H1 (cell line): ENCODE data around the gene CD300LG.

Experiments
- BACH1 ChIP-seq: IDR thresholded peaks from 2 replicates; pipeline ENCODE4 v1.6.1; 2012; ENCODE audit warnings: low read length, improper control_type of control experiment
- CTBP2 ChIP-seq: IDR thresholded peaks from 2 replicates; pipeline ENCODE4 v1.7.0; 2011; ENCODE audit warnings: borderline replicate concordance, mild to moderate bottlenecking, moderate library complexity, mixed read lengths, low read length; ENCODE audit not compliant: insufficient read depth, insufficient read length
- EP300 ChIP-seq, 2 experiments: IDR thresholded peaks; 1 replicate in 1 of 2; 2 replicates in 1 of 2; pipeline ENCODE4 v1.6.1; 2011 to 2012; ENCODE audit warnings: low read depth in 2 of 2, low read length in 2 of 2, mild to moderate bottlenecking in 2 of 2, borderline replicate concordance in 1 of 2, inconsistent platforms in 1 of 2, moderate library complexity in 1 of 2
- GABPA ChIP-seq: IDR thresholded peaks from 2 replicates; pipeline ENCODE4 v1.6.1; 2011; ENCODE audit warnings: mild to moderate bottlenecking, low read length, moderate library complexity, borderline replicate concordance; ENCODE audit not compliant: insufficient read depth
- POLR2A ChIP-seq, 2 experiments: IDR thresholded peaks; 1 replicate in 1 of 2; 2 replicates in 1 of 2; pipeline ENCODE4 v1.6.1; 2011; ENCODE audit warnings: low read depth in 2 of 2, low read length in 2 of 2, mild to moderate bottlenecking in 2 of 2; ENCODE audit errors: control extremely low read depth in 1 of 2
- ZNF274 ChIP-seq: IDR thresholded peaks from 2 replicates; pipeline ENCODE4 v1.7.0; 2012; ENCODE audit warnings: low read length, borderline replicate concordance; ENCODE audit errors: extremely low read depth
- TF ChIP-seq, protein P1 (sequence below), 3 experiments: IDR thresholded peaks; 1 replicate in 2 of 3; 2 replicates in 1 of 3; pipeline versions ENCODE4 v1.5.1 to v1.6.1; 2011; ENCODE audit warnings: low read length in 3 of 3, mild to moderate bottlenecking in 3 of 3, inconsistent platforms in 2 of 3, low read depth in 1 of 3, moderate library complexity in 1 of 3; ENCODE audit not compliant: insufficient read depth in 1 of 3; ENCODE audit errors: control extremely low read depth in 1 of 3

DNA sequence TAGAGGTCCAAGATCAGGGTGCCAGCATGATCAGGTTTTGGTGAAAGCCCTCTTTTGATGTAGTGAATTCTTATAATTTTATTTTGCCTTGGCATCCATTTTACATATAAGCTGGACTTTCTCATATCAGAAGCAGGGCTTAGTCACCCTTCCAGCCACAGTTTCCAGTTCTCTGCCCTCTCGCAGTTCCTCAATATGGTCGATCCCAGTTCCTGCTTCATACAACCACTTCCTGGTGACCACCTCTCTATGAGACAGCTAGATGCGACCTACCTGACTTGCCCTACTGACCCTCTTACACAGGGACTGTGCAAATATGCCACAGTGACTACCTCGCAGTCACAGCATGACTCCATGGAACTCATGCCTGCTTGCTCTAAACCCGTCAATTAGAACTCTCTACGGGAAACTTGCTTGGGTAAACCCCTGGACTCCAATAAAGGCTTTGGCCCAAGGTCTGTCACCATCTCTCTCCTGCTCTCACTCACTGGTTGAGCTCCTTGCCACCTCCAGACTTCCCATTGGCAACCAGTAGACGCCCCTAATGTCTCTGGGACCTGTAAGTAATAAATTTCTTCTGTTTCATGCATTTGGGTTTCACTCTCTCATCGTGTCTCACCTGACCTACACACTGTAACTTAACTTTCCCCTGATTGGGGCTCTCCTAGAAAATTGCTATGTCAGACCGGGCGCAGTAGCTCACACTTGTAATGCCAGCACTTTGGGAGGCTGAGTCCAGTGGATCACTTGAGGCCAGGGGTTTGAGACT lies 21.4 kb downstream of the CD300LG start:
- TF ChIP-seq, protein P1, sequence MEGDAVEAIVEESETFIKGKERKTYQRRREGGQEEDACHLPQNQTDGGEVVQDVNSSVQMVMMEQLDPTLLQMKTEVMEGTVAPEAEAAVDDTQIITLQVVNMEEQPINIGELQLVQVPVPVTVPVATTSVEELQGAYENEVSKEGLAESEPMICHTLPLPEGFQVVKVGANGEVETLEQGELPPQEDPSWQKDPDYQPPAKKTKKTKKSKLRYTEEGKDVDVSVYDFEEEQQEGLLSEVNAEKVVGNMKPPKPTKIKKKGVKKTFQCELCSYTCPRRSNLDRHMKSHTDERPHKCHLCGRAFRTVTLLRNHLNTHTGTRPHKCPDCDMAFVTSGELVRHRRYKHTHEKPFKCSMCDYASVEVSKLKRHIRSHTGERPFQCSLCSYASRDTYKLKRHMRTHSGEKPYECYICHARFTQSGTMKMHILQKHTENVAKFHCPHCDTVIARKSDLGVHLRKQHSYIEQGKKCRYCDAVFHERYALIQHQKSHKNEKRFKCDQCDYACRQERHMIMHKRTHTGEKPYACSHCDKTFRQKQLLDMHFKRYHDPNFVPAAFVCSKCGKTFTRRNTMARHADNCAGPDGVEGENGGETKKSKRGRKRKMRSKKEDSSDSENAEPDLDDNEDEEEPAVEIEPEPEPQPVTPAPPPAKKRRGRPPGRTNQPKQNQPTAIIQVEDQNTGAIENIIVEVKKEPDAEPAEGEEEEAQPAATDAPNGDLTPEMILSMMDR (IDR thresholded peaks at IDR 0.05; ENCODE audit: control extremely low read depth in 1 of 3, insufficient read depth in 1 of 3, low read depth in 1 of 3, low read length in 3 of 3) = no peak
- TF ChIP-seq BACH1 (no peak), ZNF274 (no peak), EP300 (IDR thresholded peaks at IDR 0.05; ENCODE audit: borderline replicate concordance in 1 of 2, low read depth in 2 of 2, low read length in 2 of 2) (no peak), GABPA (no peak), POLR2A (IDR thresholded peaks at IDR 0.05; ENCODE audit: control extremely low read depth in 1 of 2, low read depth in 2 of 2, low read length in 2 of 2) (no peak), CTBP2 (no peak)
